NCI-H2196 (cell line): ENCODE data around the gene EFCAB11.

Experiments
- DNase-seq: peaks from one replicate; lab custom pipeline; 2025; ENCODE audit not compliant: unreplicated experiment; lab: John Stamatoyannopoulos, UW

EFCAB11 gene, protein sequence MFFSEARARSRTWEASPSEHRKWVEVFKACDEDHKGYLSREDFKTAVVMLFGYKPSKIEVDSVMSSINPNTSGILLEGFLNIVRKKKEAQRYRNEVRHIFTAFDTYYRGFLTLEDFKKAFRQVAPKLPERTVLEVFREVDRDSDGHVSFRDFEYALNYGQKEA

DNA sequence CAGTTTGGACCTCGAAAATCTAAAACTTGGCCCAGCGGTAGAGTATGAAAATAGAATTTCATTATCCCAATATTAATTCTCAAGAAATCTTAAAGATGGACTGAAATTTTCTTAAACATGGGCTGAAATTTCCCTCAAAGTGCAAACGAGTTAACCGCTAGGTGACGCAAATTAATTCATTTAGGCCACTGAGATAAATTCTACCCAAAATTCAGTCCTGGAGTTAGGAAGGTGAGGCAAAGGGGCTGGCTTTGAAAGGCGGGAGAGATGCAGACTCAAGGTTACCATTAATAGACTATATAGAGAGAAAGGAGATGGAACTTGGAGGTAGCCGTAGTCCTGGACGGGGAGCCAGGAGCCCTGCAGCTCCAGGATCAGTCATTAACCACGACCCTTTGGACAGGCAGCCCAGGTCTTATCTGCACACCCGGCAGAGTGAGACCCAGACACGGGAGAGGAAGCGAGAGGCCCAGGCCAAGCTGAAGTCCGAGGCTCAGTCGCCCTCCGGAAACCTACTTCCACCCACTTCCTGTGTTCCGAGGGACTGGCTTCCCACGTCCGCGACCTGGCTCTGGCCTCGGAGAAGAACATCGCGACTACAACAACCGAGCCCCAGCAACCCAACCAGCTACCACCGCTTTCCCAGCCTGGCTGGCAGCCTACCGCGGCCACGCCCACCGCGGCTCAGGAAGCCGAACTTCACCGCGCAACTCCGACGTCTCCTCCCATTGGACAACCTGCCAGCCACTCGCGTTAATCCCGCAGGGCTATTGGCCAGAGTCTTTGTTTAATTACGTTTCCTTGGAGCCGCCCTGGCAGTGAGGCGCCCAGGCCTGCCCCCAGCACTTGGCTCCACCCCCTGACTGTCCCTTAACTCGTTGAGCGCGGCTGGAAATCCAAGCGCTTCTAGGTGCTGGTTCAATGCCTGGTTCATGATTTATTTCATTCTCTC is at the start of gene EFCAB11:
EFCAB11 (minus strand) TSS at position 661 of the 952 bp plus-strand sequence; CDS start at position 591, 70 bp downstream.
- peak; percentile 93 for DNase-seq

GRCh38 chr14:90003526-90004307 is 49.2 kb upstream of the EFCAB11 start:
- DNase-seq = no peak

DNA sequence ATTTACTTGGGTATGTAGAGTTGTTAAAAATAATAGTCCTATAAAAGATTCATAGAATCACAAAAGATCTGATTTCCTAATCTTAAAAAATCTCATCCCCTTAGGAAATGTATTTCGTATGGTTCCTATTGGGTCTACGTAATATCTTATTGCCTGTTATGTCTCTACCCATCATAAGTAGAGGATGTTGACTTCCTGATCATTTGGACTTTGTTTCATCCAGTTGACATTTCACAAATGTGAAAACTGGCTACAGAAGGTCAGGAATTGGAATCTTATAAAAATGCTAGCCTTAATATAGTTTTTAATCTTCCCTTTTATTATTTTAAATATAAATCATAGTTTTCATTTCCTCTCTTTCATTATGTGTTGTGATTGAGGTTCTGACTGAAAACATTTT is 46.4 kb upstream of the EFCAB11 start:
- DNase-seq = no peak

DNA sequence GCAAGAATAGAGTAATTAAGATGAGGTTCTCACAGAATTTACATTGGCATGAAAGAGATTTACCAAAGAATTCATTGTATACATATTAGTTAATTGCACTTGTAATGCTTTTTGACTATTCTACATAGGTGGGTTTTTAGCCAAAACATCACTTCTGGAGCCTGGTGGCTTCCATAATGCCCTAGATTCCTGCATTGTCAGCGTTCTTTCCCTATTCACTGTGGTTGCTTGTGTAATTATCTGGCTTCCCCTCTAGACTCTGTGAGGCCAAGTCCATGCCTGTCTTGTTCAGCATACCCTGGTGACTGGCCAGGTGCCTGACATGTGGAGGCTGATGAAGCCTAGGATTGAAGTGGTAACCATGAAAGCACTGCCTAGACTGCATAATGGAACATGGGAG is 42.4 kb upstream of the EFCAB11 start:
- DNase-seq = no peak

- DNase-seq = no peak
These were observed 37.7 kb upstream of the EFCAB11 start for GRCh38 chr14:89992273-89992672.

DNA sequence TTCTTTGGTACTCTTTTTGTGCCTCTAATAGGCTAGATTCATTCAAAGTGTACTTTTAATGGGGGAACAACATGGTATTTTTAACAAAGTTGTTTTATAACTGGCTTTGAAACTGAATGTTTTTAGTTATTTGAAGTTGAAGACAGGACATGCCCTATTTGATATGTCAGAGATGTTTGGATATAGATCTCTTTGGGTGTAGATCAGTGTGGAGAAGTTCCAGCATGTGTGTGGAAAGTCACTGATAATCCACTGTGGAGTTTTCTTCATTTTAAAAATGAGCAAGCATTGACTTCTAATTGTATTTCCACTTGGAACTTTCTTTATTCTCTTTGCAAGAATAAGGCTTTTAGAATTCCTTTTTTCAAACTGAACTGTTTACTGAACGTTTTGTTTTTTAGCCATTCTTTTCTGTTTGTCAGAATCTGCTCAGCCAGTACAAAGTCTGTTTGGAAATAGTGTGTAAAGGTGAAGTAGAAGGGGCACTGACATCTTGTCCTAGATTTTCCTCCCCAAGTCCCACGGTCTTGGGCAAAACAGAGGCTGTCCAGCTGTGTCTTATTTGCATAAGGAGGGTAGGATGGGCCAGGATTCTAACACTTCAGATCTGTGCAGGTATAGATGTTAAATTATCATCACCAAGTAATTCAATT is 36.2 kb upstream of the EFCAB11 start:
- DNase-seq = no peak

GRCh38 chr14:89990218-89990617 is 35.7 kb upstream of the EFCAB11 start:
- no peak for DNase-seq

GRCh38 chr14:89988787-89989186 is 34.3 kb upstream of the EFCAB11 start:
- DNase-seq = no peak

DNA sequence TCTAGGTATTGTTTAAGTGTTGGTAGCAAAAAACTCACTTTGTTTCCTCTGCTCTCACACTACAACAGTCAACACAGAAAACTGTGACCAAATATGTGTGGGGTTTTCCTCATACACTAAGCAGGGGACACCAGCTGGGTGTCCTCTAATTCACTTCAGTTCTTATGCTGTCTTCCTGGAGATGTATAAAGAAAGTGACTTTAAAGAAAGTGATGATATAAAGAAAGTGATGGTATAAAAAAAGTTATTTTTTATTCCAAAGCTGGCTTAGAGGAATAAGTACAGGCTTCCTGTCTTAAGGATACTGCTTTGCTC is 32.6 kb upstream of the EFCAB11 start:
- DNase-seq = no peak

GRCh38 chr14:89986462-89987160 is 32.1 kb upstream of the EFCAB11 start:
- DNase-seq = no peak

GRCh38 chr14:89983375-89983774 is 28.8 kb upstream of the EFCAB11 start:
- DNase-seq = no peak

DNA sequence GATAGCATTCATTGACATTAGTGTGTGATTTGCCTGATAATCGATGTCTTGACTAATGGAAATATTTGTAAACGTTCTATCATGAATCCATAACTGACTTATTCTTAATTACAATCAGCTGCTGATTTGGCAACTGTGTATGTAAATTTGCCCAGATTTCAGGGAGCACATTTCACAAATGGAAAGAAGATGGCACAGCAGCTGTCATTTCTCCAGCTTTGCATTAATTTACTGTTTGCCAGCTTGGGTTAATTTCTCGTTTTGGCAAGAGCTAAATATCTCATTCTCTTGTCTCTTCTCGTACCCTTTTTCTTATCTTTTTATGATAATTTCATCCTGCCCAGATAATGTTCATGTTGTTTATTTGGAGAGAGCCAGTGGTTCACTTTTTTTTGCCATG is 24.1 kb upstream of the EFCAB11 start:
- no peak for DNase-seq

DNA sequence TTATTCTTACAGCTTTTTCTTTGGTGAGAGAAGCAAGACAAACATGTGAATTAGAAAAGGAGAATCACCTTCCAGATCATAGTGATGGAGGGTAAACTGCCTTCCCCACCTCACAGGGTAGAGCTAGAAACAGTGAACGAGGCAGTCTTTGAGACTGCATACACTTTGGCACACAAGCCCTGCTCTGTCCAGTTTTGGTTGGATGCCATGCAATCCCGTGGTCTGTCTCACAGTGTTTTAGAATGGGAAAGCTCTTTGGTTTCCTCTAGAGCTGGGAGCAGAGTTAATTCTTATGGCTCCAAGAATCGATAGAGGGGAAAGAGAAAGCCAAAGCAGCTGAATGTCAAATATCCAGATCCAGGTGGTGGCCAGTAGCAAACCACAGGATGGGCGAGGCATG is 23.1 kb upstream of the EFCAB11 start:
- no peak for DNase-seq

GRCh38 chr14:89973234-89973823 is 18.8 kb upstream of the EFCAB11 start:
- peak; percentile 56 for DNase-seq

DNA sequence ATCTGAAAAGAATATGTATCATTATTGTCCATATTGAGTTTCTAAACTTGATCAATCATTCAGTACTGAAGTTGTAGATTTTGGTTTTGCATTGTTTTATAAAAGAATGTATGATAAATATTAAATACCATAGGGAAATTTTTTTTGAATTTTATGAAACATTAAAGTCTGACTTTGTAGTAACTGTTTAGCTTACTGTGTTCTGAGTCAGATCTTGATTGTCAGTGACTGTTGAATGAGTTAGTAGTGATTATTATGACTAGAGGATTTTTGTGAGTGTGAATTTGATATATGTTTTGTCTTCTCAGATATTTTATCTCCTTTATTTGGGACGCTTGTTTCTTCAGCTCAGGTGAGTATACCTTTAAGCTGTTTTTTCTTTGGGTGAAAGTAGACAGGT is 11.3 kb upstream of the EFCAB11 start:
- DNase-seq = no peak

GRCh38 chr14:89963288-89963978 is 8.9 kb upstream of the EFCAB11 start:
- no peak for DNase-seq

GRCh38 chr14:89960914-89961313 is 6.4 kb upstream of the EFCAB11 start:
- DNase-seq = no peak

- DNase-seq = no peak
These were observed 5.4 kb upstream of the EFCAB11 start for GRCh38 chr14:89959853-89960445.

DNA sequence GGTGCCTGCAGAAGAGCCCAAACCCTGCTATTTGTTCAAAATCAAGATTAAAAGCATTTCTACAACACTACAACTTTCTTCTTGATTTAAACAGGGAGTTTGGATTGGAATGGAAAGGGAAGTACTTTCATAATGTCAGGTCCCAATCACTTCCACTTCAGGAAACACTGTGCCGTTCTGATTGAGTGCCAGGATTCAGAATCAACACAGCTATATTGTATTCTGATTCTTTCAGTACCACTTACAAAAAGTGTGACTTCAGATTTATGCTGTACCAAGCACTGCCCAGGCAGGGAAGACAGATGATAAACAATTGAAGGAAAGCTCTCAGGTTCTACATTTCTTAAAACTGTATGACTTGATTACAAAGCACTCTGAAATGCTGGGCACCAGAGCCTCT is 4.4 kb upstream of the EFCAB11 start:
- DNase-seq = no peak
